SH-SY5Y (cell line): ENCODE results near the gene MT1X.

Experiments used
- GATA2 ChIP-seq: IDR thresholded peaks from 2 replicates; pipeline ENCODE4 v1.6.1; 2011; ENCODE audit warnings: mild to moderate bottlenecking, low read depth, low read length
- GATA3 ChIP-seq: IDR thresholded peaks from 2 replicates; pipeline ENCODE4 v1.6.1; 2011; ENCODE audit warnings: low read depth, mild to moderate bottlenecking, low read length, moderate library complexity

DNA sequence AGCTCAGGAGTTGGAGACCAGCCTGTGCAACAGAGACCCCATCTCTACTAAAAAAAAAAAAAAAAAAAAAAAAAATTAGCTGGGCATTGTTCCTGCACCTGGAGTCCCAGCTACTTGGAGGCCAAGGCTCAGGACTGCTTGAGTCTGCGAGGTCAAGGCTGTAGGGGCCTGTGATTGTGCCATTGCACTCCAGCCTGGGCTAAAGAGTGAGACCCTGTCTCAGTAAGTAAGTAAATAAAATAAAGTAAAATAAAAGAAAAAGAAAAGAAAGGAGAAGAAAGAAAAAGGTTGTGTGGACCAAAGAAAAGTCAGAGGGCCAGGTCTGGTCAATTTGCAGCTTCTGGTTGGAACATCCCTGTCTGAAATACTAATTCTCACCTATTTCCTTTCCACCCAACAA, 18.4 kb downstream of the MT1X start:
- TF ChIP-seq GATA2: no peak
- no peak for TF ChIP-seq GATA3
